ENCODE measurements around the gene HDGFL3.

DNA sequence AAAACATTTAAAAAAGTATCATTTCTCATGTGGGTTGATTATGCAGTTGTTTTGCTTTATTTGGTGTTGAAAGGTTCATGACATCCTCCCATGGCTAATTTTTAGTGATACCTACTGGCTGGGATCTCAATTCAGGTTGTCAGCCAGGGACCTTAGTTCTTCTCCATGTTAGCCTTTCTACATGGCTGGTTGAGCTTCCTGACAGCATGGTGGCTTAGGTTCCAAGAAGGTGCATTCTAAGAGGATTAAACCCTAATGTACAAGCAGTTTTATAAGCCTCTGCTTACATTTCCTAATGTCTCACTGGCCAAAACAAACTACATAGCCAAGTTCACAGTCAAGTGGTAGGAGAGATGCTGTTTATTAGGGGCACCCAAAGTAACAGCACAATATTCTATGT is 109.5 kb downstream of the HDGFL3 start:
- no peak for TF ChIP-seq CTCF (IDR thresholded peaks at IDR 0.05)
- TF ChIP-seq POLR2A (IDR thresholded peaks at IDR 0.05), result no peak
